GM12878 (cell line): Measurements from ENCODE around the gene STXBP4. TPM values are rescaled to one million over a fixed set of nuclear protein-coding genes. Genes with fewer than 3 reads are reported as not detected.

ENCODE experiments used
- ATAC-seq: fragments of 200-7000 bp; cut with Tn5 transposase; 3 replicates; pipeline ENCODE4 v1.9.1; 2020; ENCODE audit warnings: mild to moderate bottlenecking, moderate library complexity
- BruUV-seq: library from RNA; stranded (reverse); fragments of 400-500 nt; replicated peaks from 2 replicates; lab custom pipeline; 2021; lab: Mats Ljungman, UMichigan
- CTCF ChIA-PET: fragments of 300-600 bp; sonication (Branson Sonifier 250); formaldehyde crosslinking; extraction: SDS; loops from one replicate; lab custom pipeline; 2021; ENCODE audit warnings: inconsistent platforms; lab: Yijun Ruan, JAX
- POLR2A ChIA-PET: fragments of 350-600 bp; formaldehyde crosslinking; extraction: SDS; loops from one replicate; lab custom pipeline; 2021; ENCODE audit warnings: inconsistent platforms; lab: Charles Lee
- RAD21 ChIA-PET: fragments of 300-600 bp; sonication (Branson Sonifier 250); formaldehyde crosslinking; loops from one replicate; lab custom pipeline; 2023; ENCODE audit warnings: antibody characterized with exemption; ENCODE audit not compliant: unreplicated experiment; lab: Charles Lee
- SMC1A ChIA-PET: fragments of 300-600 bp; sonication (Branson Sonifier 250); formaldehyde crosslinking; loops from one replicate; lab custom pipeline; 2023; ENCODE audit not compliant: unreplicated experiment, uncharacterized antibody; lab: Charles Lee
- DNase-seq: peaks from one replicate; pipeline ENCODE4 v3.0.0-alpha.2; 2011; ENCODE audit warnings: low read depth, low spot score
- FAIRE-seq: peaks from 3 replicates; lab custom pipeline; 2011; peaks lifted over from hg19 to GRCh38; lab: Jason Lieb, UNC
- H2AFZ ChIP-seq: 2 replicates; pipeline ENCODE4 v1.6.0; 2011; ENCODE audit warnings: low read depth, low read length, control low read depth; ENCODE audit not compliant: control insufficient read depth
- H3K27ac ChIP-seq: 2 replicates; pipeline ENCODE4 v1.5.1; 2011; ENCODE audit warnings: control low read depth; ENCODE audit not compliant: control insufficient read depth, insufficient read depth
- H3K27me3 ChIP-seq, 2 experiments: replicated peaks in 1 of 2; 2 replicates each; pipeline versions ENCODE4 v1.6.0 to v1.6.1; 2011; ENCODE audit warnings: low read length in 1 of 2; ENCODE audit not compliant: control insufficient read depth in 2 of 2, insufficient read depth in 2 of 2
- H3K36me3 ChIP-seq, 2 experiments: 2 replicates each; pipeline ENCODE4 v1.5.1; 2011; ENCODE audit warnings: low read length in 1 of 2; ENCODE audit not compliant: control insufficient read depth in 2 of 2, insufficient read depth in 2 of 2
- H3K4me1 ChIP-seq: 2 replicates; pipeline ENCODE4 v1.6.1; 2011; ENCODE audit warnings: mild to moderate bottlenecking, low read length, moderate library complexity, mixed read lengths; ENCODE audit not compliant: control insufficient read depth, insufficient read depth
- H3K4me2 ChIP-seq: 2 replicates; pipeline ENCODE4 v1.6.0; 2011; ENCODE audit warnings: control low read depth; ENCODE audit not compliant: control insufficient read depth, insufficient read depth
- H3K4me3 ChIP-seq: fragments of 200-600 bp; sonication (generic); 2 replicates; pipeline ENCODE4 v1.5.1; 2016
- H3K79me2 ChIP-seq: 2 replicates; pipeline ENCODE4 v1.6.0; 2011; ENCODE audit warnings: low read length; ENCODE audit not compliant: control insufficient read depth, insufficient read depth
- H3K9ac ChIP-seq: 2 replicates; pipeline ENCODE4 v1.8.0; 2011; ENCODE audit warnings: low read length, control low read depth, mixed read lengths; ENCODE audit not compliant: control insufficient read depth, insufficient read depth
- H3K9me3 ChIP-seq: replicated peaks from 3 replicates; pipeline ENCODE4 v1.5.1; 2011; ENCODE audit warnings: mild to moderate bottlenecking, low read length; ENCODE audit not compliant: control insufficient read depth, insufficient read depth
- H4K20me1 ChIP-seq: 2 replicates; pipeline ENCODE4 v1.6.0; 2011; ENCODE audit not compliant: control insufficient read depth, insufficient read depth
- BHLHE40 ChIP-seq, 2 experiments: fragments of 450-650 bp in 1 of 2; IDR thresholded peaks; 2 replicates each; pipeline ENCODE4 v1.6.1; 2011 to 2017; ENCODE audit warnings: low read depth in 2 of 2, borderline replicate concordance in 1 of 2, improper control_type of control experiment in 1 of 2, low read length in 1 of 2, mild to moderate bottlenecking in 1 of 2
- CBFB ChIP-seq: IDR thresholded peaks from 2 replicates; pipeline ENCODE4 v1.6.1; 2016; ENCODE audit warnings: antibody characterized with exemption, low read depth
- E2F4 ChIP-seq: IDR thresholded peaks from 2 replicates; pipeline ENCODE4 v1.6.1; 2012; ENCODE audit warnings: low read depth, low read length, improper control_type of control experiment
- EZH2 ChIP-seq: IDR thresholded peaks from 2 replicates; pipeline ENCODE4 v1.6.1; 2012; ENCODE audit warnings: low read depth, mild to moderate bottlenecking, control low read depth, inconsistent platforms, low read length, borderline replicate concordance; ENCODE audit not compliant: control insufficient read depth
- IRF3 ChIP-seq: fragments of 450-650 bp; IDR thresholded peaks from 2 replicates; pipeline ENCODE4 v1.6.1; 2014; ENCODE audit warnings: mild to moderate bottlenecking
- KDM1A ChIP-seq: fragments of 200-600 bp; sonication (generic); IDR thresholded peaks from 2 replicates; pipeline ENCODE4 v1.6.1; 2016; ENCODE audit warnings: borderline replicate concordance
- MXI1 ChIP-seq: fragments of 150-350 bp; IDR thresholded peaks from 2 replicates; pipeline ENCODE4 v1.6.1; 2011; ENCODE audit warnings: low read depth, mild to moderate bottlenecking, inconsistent platforms, low read length, improper control_type of control experiment
- NR2C2 ChIP-seq: IDR thresholded peaks from 2 replicates; pipeline ENCODE4 v1.6.1; 2011; ENCODE audit warnings: borderline replicate concordance, low read depth; ENCODE audit not compliant: control insufficient read depth, insufficient read length
- NRF1 ChIP-seq: conservative IDR thresholded peaks from 2 replicates; pipeline ENCODE4 v1.6.1; 2011; ENCODE audit warnings: mild to moderate bottlenecking, low read depth, low read length, improper control_type of control experiment
- PAX8 ChIP-seq: fragments of 450-650 bp; IDR thresholded peaks from 2 replicates; pipeline ENCODE4 v1.6.1; 2017; ENCODE audit warnings: mild to moderate bottlenecking, moderate library complexity
- TCF12 ChIP-seq: IDR thresholded peaks from 2 replicates; pipeline ENCODE4 v1.6.1; 2011; ENCODE audit warnings: low read depth, mild to moderate bottlenecking, low read length
- USF2 ChIP-seq: IDR thresholded peaks from 2 replicates; pipeline ENCODE4 v1.6.1; 2011; ENCODE audit warnings: low read depth, low read length, improper control_type of control experiment, borderline replicate concordance
- ZSCAN29 ChIP-seq: fragments of 450-650 bp; IDR thresholded peaks from 2 replicates; pipeline ENCODE4 v1.6.1; 2017; ENCODE audit warnings: mild to moderate bottlenecking, moderate library complexity
- WGBS: methylation state at CpG from one replicate; pipeline ENCODE4 v1.1.6; 2016; ENCODE audit warnings: low lambda C conversion rate; ENCODE audit not compliant: insufficient replicate concordance, insufficient coverage; ENCODE audit errors: missing lambda C conversion rate; 5-methylcytosine and 5-hydroxymethylcytosine counted together
- in situ Hi-C: fragments of 300-500 bp; cut with MboI; formaldehyde crosslinking; loops from 9 replicates; pipeline ENCODE4 v1.14.3; 2018; ENCODE audit warnings: mixed read lengths
- intact Hi-C: fragments of 100-400 bp; cut with micrococcal nuclease; formaldehyde crosslinking; loops from one replicate; pipeline ENCODE4 v1.14.2; 2022; ENCODE audit not compliant: unreplicated experiment
- polyA plus RNA-seq, 11 experiments: library from polyadenylated mRNA; depleted of rRNA in 4 of 11; unstranded in 6 of 11; stranded (reverse) in 5 of 11; fragments of >200 nt; fragmentation: Nextera tagmentation in 4 of 11; fragmentation: Illumina TruSeq in 1 of 11; extraction: Ambion mirVana in 4 of 11; extraction: Trizol in 1 of 11; gene quantifications; 1 replicate in 1 of 11; 2 replicates in 10 of 11; pipeline versions ENCODE4 v1.2.1 to v1.2.3, GENCODE V29; 2011 to 2016; ENCODE audit warnings: inconsistent platforms in 2 of 11, missing spikeins in 2 of 11, low read depth in 1 of 11
- total RNA-seq, 4 experiments: library from RNA; depleted of rRNA in 3 of 4; stranded (reverse); fragments of >200 nt in 3 of 4; fragmentation: Illumina TruSeq in 1 of 4; extraction: Trizol in 1 of 4; gene quantifications; 2 replicates each; pipeline versions ENCODE4 v1.2.1 to v1.2.3, GENCODE V29; 2013 to 2021

The STXBP4 gene
- total and polyA plus RNA-seq, 10 of the 15 experiments (the other 5 are each of a cell fraction or from before 2014, with no cell fraction given): 4.3 to 11.0 (median 6.7) TPM

GRCh38 chr17:55133583-55133982, 165.0 kb downstream of the STXBP4 start (continued):
- no peak for TF ChIP-seq NR2C2
- TF ChIP-seq TCF12: no peak
- no peak for TF ChIP-seq MXI1
- TF ChIP-seq KDM1A: no peak
- TF ChIP-seq, all 136 proteins: peak for 0

- 60% methylated on average over 1 of the region's 1 CpG for WGBS
- ChIA-PET SMC1A (interaction anchor here (1.2 to 2.4 kb wide), 4 partner anchors 10 to 24 kb away, joined by 3 to 7 read pairs (median 4); no protein-coding TSS in a partner anchor), CTCF (interaction anchor here (1.4 kb wide), 1 partner anchor 141 kb away, joined by 6 read pairs; no protein-coding TSS in a partner anchor), RAD21 (no interaction called here), POLR2A (interaction anchor here (0.6 to 1.0 kb wide), 2 partner anchors 9 to 30 kb away, joined by 3 to 6 read pairs; no protein-coding TSS in a partner anchor)
- Histone ChIP-seq H3K36me3 (no peaks in the 10 kb centered on the region), H3K9me3 (no peaks in the 10 kb centered on the region), H2AFZ (no peak overlapping the region), H3K4me2 (no peak overlapping the region), H4K20me1 (no peaks in the 10 kb centered on the region), H3K79me2 (no peaks in the 10 kb centered on the region), H3K9ac (no peak overlapping the region), H3K4me1 (no peaks in the 10 kb centered on the region), H3K27me3 (no peaks in the 10 kb centered on the region), H3K27ac (no peak overlapping the region)
- no TSS peak for BruUV-seq
- no peak for DNase-seq
- intact Hi-C loops: no loop called here
- FAIRE-seq: no peak
- in situ Hi-C loops: no loop called here
- TF ChIP-seq USF2: no peak
- TF ChIP-seq EZH2: no peak
- TF ChIP-seq IRF3: no peak
- no peak for TF ChIP-seq PAX8
- TF ChIP-seq BHLHE40 (IDR thresholded peaks at IDR 0.05; ENCODE audit: borderline replicate concordance in 1 of 2, low read depth in 2 of 2, low read length in 1 of 2): no peak
- no peak for TF ChIP-seq E2F4
- no peak for TF ChIP-seq NRF1
- TF ChIP-seq ZSCAN29: no peak
- TF ChIP-seq CBFB: no peak
- TF ChIP-seq, all 136 proteins: peak for 0
- H3K4me3 ChIP-seq: no peak overlapping the region
- ATAC-seq: no peak
Observed at GRCh38 chr17:55134486-55135157, 166.1 kb downstream of the STXBP4 start.
